Sigmoid colon (tissue), 7 donors: Measurements from ENCODE around the gene KCTD3. TPM values are rescaled to one million over a fixed set of nuclear protein-coding genes. Genes with fewer than 3 reads are reported as not detected.
A peak's percentile ranks its signal among the peaks of the same experiment; 100 is the strongest.

ENCODE experiments used
- DNase-seq: peaks from one replicate; pipeline ENCODE4 v3.0.0-alpha.2; 2019
- H3K27ac ChIP-seq, 4 donors: fragments of 200-600 bp; sonication (generic); one replicate each; pipeline ENCODE4 v1.5.1; 2016 to 2019; ENCODE audit warnings: mild to moderate bottlenecking in 1 of 4
- H3K27me3 ChIP-seq, 3 donors: fragments of 200-600 bp; sonication (generic); one replicate each; pipeline ENCODE4 v1.5.1; 2019; ENCODE audit warnings: mild to moderate bottlenecking in 1 of 3
- H3K36me3 ChIP-seq, 4 donors: fragments of 200-600 bp; sonication (generic); one replicate each; pipeline ENCODE4 v1.5.1; 2016 to 2019
- H3K4me1 ChIP-seq, 4 donors: fragments of 200-600 bp; sonication (generic); one replicate each; pipeline ENCODE4 v1.5.1; 2017 to 2019
- H3K4me3 ChIP-seq, 4 donors: fragments of 200-600 bp; sonication (generic); one replicate each; pipeline ENCODE4 v1.5.1; 2017 to 2019; ENCODE audit warnings: mild to moderate bottlenecking in 2 of 4, moderate library complexity in 1 of 4
- H3K9me3 ChIP-seq, 4 donors: fragments of 200-600 bp in 3 of 4; sonication (generic) in 3 of 4; one replicate each; pipeline versions ENCODE4 v1.5.1 to v1.6.1; 2013 to 2019
- EP300 ChIP-seq, 4 donors: sonication (generic); formaldehyde crosslinking; IDR thresholded peaks; one replicate each; pipeline ENCODE4 v1.6.1; 2017; ENCODE audit warnings: antibody characterized with exemption in 4 of 4
- POLR2A ChIP-seq, 2 donors: fragments of 450-650 bp; IDR thresholded peaks; one replicate each; pipeline ENCODE4 v1.6.1; 2016; ENCODE audit warnings: antibody characterized with exemption in 2 of 2, mild to moderate bottlenecking in 2 of 2, moderate library complexity in 2 of 2
- POLR2AphosphoS5 ChIP-seq, 4 donors: sonication (generic); formaldehyde crosslinking; IDR thresholded peaks; one replicate each; pipeline ENCODE4 v1.6.1; 2017; ENCODE audit warnings: antibody characterized with exemption in 4 of 4
- WGBS, 2 donors: extraction: QIAGEN DNeasy Blood & Tissue Kit; methylation state at CpG; one replicate each; pipeline ENCODE4 v1.1.7; 2013; 5-methylcytosine and 5-hydroxymethylcytosine counted together
- intact Hi-C: fragments of 100-400 bp; cut with DNase I; formaldehyde crosslinking; loops from one replicate; pipeline ENCODE4 v1.15.1; 2023
- polyA plus RNA-seq, 3 donors: library from polyadenylated mRNA; stranded (reverse); fragments of 200-250 nt; gene quantifications; one replicate each; pipeline ENCODE4 v1.2.3, GENCODE V29; 2013
- total RNA-seq, 4 donors: library from RNA; depleted of rRNA; stranded (reverse); fragments of >200 nt; gene quantifications; one replicate each; pipeline ENCODE4 v1.1.0, GENCODE V29; 2016
- TF ChIP-seq, protein P1 (sequence below), 4 experiments: fragments of 450-650 bp in 3 of 4; fragments of 200-600 bp in 1 of 4; IDR thresholded peaks; one replicate each; pipeline ENCODE4 v1.5.1; 2016 to 2019; ENCODE audit warnings: antibody characterized with exemption in 4 of 4, mild to moderate bottlenecking in 3 of 4, moderate library complexity in 2 of 4
- donor health status: healthy with polysubstance abuse.
- donor health status: Bipolar disorder and iron deficiency.
- donor health status: healthy.

KCTD3 gene
- total and polyA plus RNA-seq, 7 donors, result 17.6 to 136 (median 93.0) TPM

DNA sequence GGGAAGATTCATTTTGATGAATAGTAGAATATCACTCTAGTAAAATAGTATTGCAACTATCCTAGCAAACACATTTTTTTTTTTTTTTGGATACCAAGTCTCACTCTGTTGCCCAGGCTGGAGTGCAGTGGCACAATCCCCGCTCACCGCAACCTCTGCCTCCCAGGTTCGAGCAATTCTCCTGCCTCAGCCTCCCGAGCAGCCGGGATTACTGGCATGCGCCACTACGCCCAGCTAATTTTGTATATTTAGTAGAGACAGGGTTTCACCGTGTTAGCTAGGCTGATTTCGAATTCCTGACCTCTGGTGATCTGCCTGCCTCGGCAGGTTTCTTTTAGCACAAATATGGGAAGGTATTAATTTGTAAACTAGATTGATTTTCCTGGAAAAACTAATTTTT is 33.8 kb downstream of the KCTD3 start:
- H3K27ac ChIP-seq, result peak overlapping the region in 2 of 4 donors; percentile 37 to 54
- 96 to 98% methylated on average over 10 of the region's 10 CpGs for WGBS, 2 donors
- TF ChIP-seq POLR2AphosphoS5 (IDR thresholded peaks at IDR 0.05) (no peak), POLR2A (IDR thresholded peaks at IDR 0.05) (no peak), EP300 (IDR thresholded peaks at IDR 0.05) (no peak)
- TF ChIP-seq, protein P1, sequence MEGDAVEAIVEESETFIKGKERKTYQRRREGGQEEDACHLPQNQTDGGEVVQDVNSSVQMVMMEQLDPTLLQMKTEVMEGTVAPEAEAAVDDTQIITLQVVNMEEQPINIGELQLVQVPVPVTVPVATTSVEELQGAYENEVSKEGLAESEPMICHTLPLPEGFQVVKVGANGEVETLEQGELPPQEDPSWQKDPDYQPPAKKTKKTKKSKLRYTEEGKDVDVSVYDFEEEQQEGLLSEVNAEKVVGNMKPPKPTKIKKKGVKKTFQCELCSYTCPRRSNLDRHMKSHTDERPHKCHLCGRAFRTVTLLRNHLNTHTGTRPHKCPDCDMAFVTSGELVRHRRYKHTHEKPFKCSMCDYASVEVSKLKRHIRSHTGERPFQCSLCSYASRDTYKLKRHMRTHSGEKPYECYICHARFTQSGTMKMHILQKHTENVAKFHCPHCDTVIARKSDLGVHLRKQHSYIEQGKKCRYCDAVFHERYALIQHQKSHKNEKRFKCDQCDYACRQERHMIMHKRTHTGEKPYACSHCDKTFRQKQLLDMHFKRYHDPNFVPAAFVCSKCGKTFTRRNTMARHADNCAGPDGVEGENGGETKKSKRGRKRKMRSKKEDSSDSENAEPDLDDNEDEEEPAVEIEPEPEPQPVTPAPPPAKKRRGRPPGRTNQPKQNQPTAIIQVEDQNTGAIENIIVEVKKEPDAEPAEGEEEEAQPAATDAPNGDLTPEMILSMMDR (IDR thresholded peaks at IDR 0.05), result no peak
- no peak overlapping the region for H3K4me3 ChIP-seq
- peaks cover 0 to 52% (median under 1%) of the 10 kb centered on the region in 4 donors for H3K36me3 ChIP-seq
- no peaks in the 10 kb centered on the region for H3K27me3 ChIP-seq
- no peaks in the 10 kb centered on the region for H3K9me3 ChIP-seq
- DNase-seq, result no peak
- intact Hi-C loops, result loop anchor here (5.0 kb wide), 1 partner anchor 34 kb away; the partner anchor contains the start of gene KCTD3
- H3K4me1 ChIP-seq, result peaks cover 0 to 85% (median 32%) of the 10 kb centered on the region in 4 donors

- no peak for DNase-seq
- H3K36me3 ChIP-seq, result peaks cover 0 to 47% (median 0%) of the 10 kb centered on the region in 4 donors
- TF ChIP-seq, protein P1 (IDR thresholded peaks at IDR 0.05), result no peak
- TF ChIP-seq POLR2A (IDR thresholded peaks at IDR 0.05) (no peak), POLR2AphosphoS5 (IDR thresholded peaks at IDR 0.05) (no peak), EP300 (IDR thresholded peaks at IDR 0.05) (no peak)
- H3K9me3 ChIP-seq, result no peaks in the 10 kb centered on the region
- 81 to 95% methylated on average over 2 of the region's 2 CpGs for WGBS, 2 donors
- H3K27ac ChIP-seq, result no peak overlapping the region
- H3K4me1 ChIP-seq, result peaks cover 0 to 85% (median 36%) of the 10 kb centered on the region in 4 donors
- intact Hi-C loops, result loop anchor here (5.0 kb wide), 1 partner anchor 34 kb away; the partner anchor contains the start of gene KCTD3
- H3K4me3 ChIP-seq, result no peak overlapping the region
- H3K27me3 ChIP-seq, result no peaks in the 10 kb centered on the region
These were observed 34.2 kb downstream of the KCTD3 start for GRCh38 chr1:215601276-215601675.

GRCh38 chr1:215603319-215603718 is 36.2 kb downstream of the KCTD3 start:
- Histone ChIP-seq H3K36me3 (peaks cover 0 to 37% (median 0%) of the 10 kb centered on the region in 4 donors), H3K27ac (peak overlapping the region in 2 of 4 donors; percentile 44 to 47), H3K9me3 (no peaks in the 10 kb centered on the region), H3K4me3 (no peak overlapping the region), H3K27me3 (no peaks in the 10 kb centered on the region), H3K4me1 (peaks cover 0 to 82% (median 41%) of the 10 kb centered on the region in 4 donors)
- no peak for DNase-seq
- intact Hi-C loops, result loop anchor here (5.0 kb wide), 1 partner anchor 36 kb away; the partner anchor contains the start of gene KCTD3
- no peak for TF ChIP-seq EP300 (IDR thresholded peaks at IDR 0.05)
- TF ChIP-seq POLR2A (IDR thresholded peaks at IDR 0.05), result no peak
- TF ChIP-seq POLR2AphosphoS5 (IDR thresholded peaks at IDR 0.05), result no peak
- TF ChIP-seq, protein P1 (IDR thresholded peaks at IDR 0.05), result no peak

GRCh38 chr1:215605011-215605621 is 38.0 kb downstream of the KCTD3 start:
- TF ChIP-seq EP300 (IDR thresholded peaks at IDR 0.05) (no peak), POLR2AphosphoS5 (IDR thresholded peaks at IDR 0.05) (no peak), POLR2A (IDR thresholded peaks at IDR 0.05) (no peak)
- TF ChIP-seq, protein P1 (IDR thresholded peaks at IDR 0.05), result no peak
- H3K4me1 ChIP-seq, result peaks cover 0 to 81% (median 35%) of the 10 kb centered on the region in 4 donors
- H3K36me3 ChIP-seq, result peaks cover 0 to 55% (median 3%) of the 10 kb centered on the region in 4 donors
- no peaks in the 10 kb centered on the region for H3K9me3 ChIP-seq
- DNase-seq, result no peak
- H3K27ac ChIP-seq, result no peak overlapping the region
- no peak overlapping the region for H3K4me3 ChIP-seq
- no peaks in the 10 kb centered on the region for H3K27me3 ChIP-seq
- intact Hi-C loops, result no loop called here
